H1 (cell line): ENCODE measurements around the gene TRIM71. TPM values are rescaled to one million over a fixed set of nuclear protein-coding genes. Genes with fewer than 3 reads are reported as not detected.

ENCODE experiments used
- BCL11A ChIP-seq, 2 experiments: IDR thresholded peaks; one replicate each; pipeline ENCODE4 v1.6.1; 2011; ENCODE audit warnings: low read depth in 2 of 2, low read length in 2 of 2, mild to moderate bottlenecking in 2 of 2
- CREB1 ChIP-seq: IDR thresholded peaks from 2 replicates; pipeline ENCODE4 v1.6.1; 2012; ENCODE audit warnings: inconsistent platforms
- E2F6 ChIP-seq: IDR thresholded peaks from 2 replicates; pipeline ENCODE4 v1.6.1; 2012; ENCODE audit warnings: inconsistent platforms
- EP300 ChIP-seq, 2 experiments: IDR thresholded peaks; 1 replicate in 1 of 2; 2 replicates in 1 of 2; pipeline ENCODE4 v1.6.1; 2011 to 2012; ENCODE audit warnings: low read depth in 2 of 2, low read length in 2 of 2, mild to moderate bottlenecking in 2 of 2, borderline replicate concordance in 1 of 2, inconsistent platforms in 1 of 2, moderate library complexity in 1 of 2
- PHF8 ChIP-seq: fragments of 200-600 bp; sonication (generic); conservative IDR thresholded peaks from 2 replicates; pipeline ENCODE4 v1.7.1; 2012; ENCODE audit warnings: low read depth, mild to moderate bottlenecking, inconsistent platforms, low read length, moderate library complexity
- POLR2AphosphoS5 ChIP-seq: IDR thresholded peaks from 2 replicates; pipeline ENCODE4 v1.6.1; 2011; ENCODE audit warnings: low read depth, low read length
- SIN3A ChIP-seq, 2 experiments: IDR thresholded peaks in 1 of 2; conservative IDR thresholded peaks in 1 of 2; 2 replicates each; pipeline ENCODE4 v1.6.1; 2011 to 2012; ENCODE audit warnings: low read length in 2 of 2, improper control_type of control experiment in 1 of 2, low read depth in 1 of 2, mild to moderate bottlenecking in 1 of 2
- polyA plus RNA-seq, 7 experiments: library from polyadenylated mRNA; depleted of rRNA in 3 of 7; stranded (reverse) in 5 of 7; unstranded in 2 of 7; fragments of >200 nt in 5 of 7; fragments of 200-250 nt in 2 of 7; gene quantifications; 1 replicate in 5 of 7; 2 replicates in 1 of 7; 4 replicates in 1 of 7; pipeline versions ENCODE4 v1.2.1 to v1.2.3, GENCODE V29; 2011 to 2013; ENCODE audit warnings: missing spikeins in 2 of 7, mixed read lengths in 2 of 7
- total RNA-seq: library from RNA; stranded (reverse); fragmentation: NEBNext Ultra II Directional; extraction: Animal tissue kit (Norgen Biotek cat#: 25700); gene quantifications from 2 replicates; pipeline ENCODE4 v1.2.1, GENCODE V29; 2021

The TRIM71 gene
- total and polyA plus RNA-seq, 2 of the 8 experiments (the other 6 are each of a cell fraction or from before 2014, with no cell fraction given): 53.7 to 293 TPM

GRCh38 chr3:32850636-32851035 lies 32.8 kb downstream of the TRIM71 start (continued):
- no peak for TF ChIP-seq EP300 (IDR thresholded peaks at IDR 0.05; ENCODE audit: borderline replicate concordance in 1 of 2, low read depth in 2 of 2, low read length in 2 of 2)
- TF ChIP-seq CREB1: no peak
- no peak for TF ChIP-seq SIN3A (conservative IDR thresholded peaks at IDR 0.05 in 1 of 2, IDR thresholded peaks at IDR 0.05 in 1 of 2; ENCODE audit: low read depth in 1 of 2, low read length in 2 of 2)
- no peak for TF ChIP-seq E2F6
- no peak for TF ChIP-seq PHF8
- no peak for TF ChIP-seq BCL11A (IDR thresholded peaks at IDR 0.05; ENCODE audit: low read depth in 2 of 2, low read length in 2 of 2)
- no peak for TF ChIP-seq POLR2AphosphoS5
